Right cardiac atrium (tissue), 5 donors: ENCODE results near the gene SDK1. TPM values are rescaled to one million over a fixed set of nuclear protein-coding genes. Genes with fewer than 3 reads are reported as not detected.

Source experiments
- ATAC-seq, 2 donors: fragments of 200-7000 bp; cut with Tn5 transposase; one replicate each; pipeline versions ENCODE4 v1.8.0 to v1.9.1; 2020; ENCODE audit warnings: moderate library complexity in 2 of 2, mild to moderate bottlenecking in 1 of 2
- DNase-seq, 3 donors: peaks; one replicate each; pipeline ENCODE4 v3.0.0-alpha.2; 2020
- H3K27ac ChIP-seq: one replicate; pipeline ENCODE4 v1.5.1; 2013; ENCODE audit warnings: mild to moderate bottlenecking, low read length, control low read depth, moderate library complexity
- H3K27me3 ChIP-seq: one replicate; pipeline ENCODE4 v1.6.1; 2013; ENCODE audit not compliant: control insufficient read depth, insufficient read depth
- H3K4me1 ChIP-seq: one replicate; pipeline ENCODE4 v1.6.1; 2013; ENCODE audit warnings: low read length; ENCODE audit not compliant: control insufficient read depth, insufficient read depth
- H3K4me3 ChIP-seq: one replicate; pipeline ENCODE4 v1.5.1; 2013; ENCODE audit warnings: low read length, control low read depth
- H3K9me3 ChIP-seq: one replicate; pipeline ENCODE4 v1.6.1; 2013; ENCODE audit warnings: low read length; ENCODE audit not compliant: control insufficient read depth
- WGBS: extraction: QIAGEN DNeasy Blood & Tissue Kit; methylation state at CpG from one replicate; pipeline ENCODE4 v1.1.7; 2013; 5-methylcytosine and 5-hydroxymethylcytosine counted together
- intact Hi-C, 4 donors: fragments of 100-400 bp; cut with DNase I; formaldehyde crosslinking; loops; one replicate each; pipeline versions ENCODE4 v1.11.0 to v1.14.0; 2022 to 2023
- polyA plus RNA-seq: library from polyadenylated mRNA; stranded (reverse); fragments of 200-250 nt; gene quantifications from one replicate; pipeline ENCODE4 v1.2.3, GENCODE V29; 2013
- total RNA-seq, 4 donors: library from RNA; stranded (reverse); fragmentation: NEBNext Ultra II Directional; extraction: Animal tissue kit (Norgen Biotek cat#: 25700); gene quantifications; one replicate each; pipeline ENCODE4 v1.2.1, GENCODE V29; 2021
- donor health status: healthy with polysubstance abuse.
- donor health status: DM: no; HTN: yes; CAD: no.
- donor health status: DM: no; HTN: no; CAD: no.
- donor health status: DM: no; HTN: yes; CAD: no; lungs with severe emphysema.
- donor health status: DM: yes; HTN: yes; CAD: no.

Gene SDK1
- total and polyA plus RNA-seq, 5 donors: 0.97 to 3.2 (median 2.4) TPM

GRCh38 chr7:4191046-4191445 is 890.0 kb downstream of the SDK1 start:
- Histone ChIP-seq H3K4me3 (no peak overlapping the region), H3K9me3 (no peaks in the 10 kb centered on the region), H3K27me3 (no peaks in the 10 kb centered on the region), H3K4me1 (no peaks in the 10 kb centered on the region), H3K27ac (no peak overlapping the region)
- intact Hi-C loops: no loop called here
- ATAC-seq: peak in 1 of 2 donors; percentile 26
- WGBS: 87% methylated on average over 19 of the region's 19 CpGs
- DNase-seq: peak in 2 of 3 donors; percentile 27 to 54

- intact Hi-C loops: no loop called here
- 96% methylated on average over 14 of the region's 14 CpGs for WGBS
Observed at GRCh38 chr7:4191525-4191924, 890.5 kb downstream of the SDK1 start.

GRCh38 chr7:4195660-4196059 is 894.6 kb downstream of the SDK1 start:
- intact Hi-C loops: no loop called here
- peak in 1 of 3 donors; percentile 30 for DNase-seq
- no peak overlapping the region for H3K4me3 ChIP-seq
- H3K9me3 ChIP-seq: no peaks in the 10 kb centered on the region
- no peaks in the 10 kb centered on the region for H3K4me1 ChIP-seq
- H3K27ac ChIP-seq: no peak overlapping the region
- WGBS: 81% methylated on average over 7 of the region's 7 CpGs
- no peaks in the 10 kb centered on the region for H3K27me3 ChIP-seq
- no peak for ATAC-seq

More at GRCh38 chr7:4191525-4191924, 890.5 kb downstream of the SDK1 start:
- ATAC-seq (peak in 1 of 2 donors; percentile 26), DNase-seq (peak in 1 of 3 donors; percentile 59)
- Histone ChIP-seq H3K9me3 (no peaks in the 10 kb centered on the region), H3K4me3 (no peak overlapping the region), H3K4me1 (no peaks in the 10 kb centered on the region), H3K27ac (no peak overlapping the region), H3K27me3 (no peaks in the 10 kb centered on the region)

GRCh38 chr7:4196121-4196819 is 895.2 kb downstream of the SDK1 start:
- Histone ChIP-seq H3K9me3 (no peaks in the 10 kb centered on the region), H3K27me3 (no peaks in the 10 kb centered on the region), H3K27ac (no peak overlapping the region), H3K4me3 (no peak overlapping the region), H3K4me1 (no peaks in the 10 kb centered on the region)
- WGBS: 79% methylated on average over 15 of the region's 15 CpGs
- peak in 1 of 3 donors; percentile 25 for DNase-seq
- no peak for ATAC-seq
- intact Hi-C loops: no loop called here

- ATAC-seq (no peak), DNase-seq (peak in 1 of 3 donors; percentile 18)
- 86% methylated on average over 6 of the region's 6 CpGs for WGBS
- Histone ChIP-seq H3K4me1 (no peaks in the 10 kb centered on the region), H3K4me3 (no peak overlapping the region), H3K27me3 (no peaks in the 10 kb centered on the region), H3K27ac (no peak overlapping the region), H3K9me3 (no peaks in the 10 kb centered on the region)
- intact Hi-C loops: no loop called here
Observed at GRCh38 chr7:4198301-4198700, 897.2 kb downstream of the SDK1 start.

- Histone ChIP-seq H3K27ac (no peak overlapping the region), H3K9me3 (no peaks in the 10 kb centered on the region), H3K27me3 (no peaks in the 10 kb centered on the region), H3K4me1 (no peaks in the 10 kb centered on the region), H3K4me3 (no peak overlapping the region)
- WGBS: 93% methylated on average over 2 of the region's 2 CpGs
- no peak for ATAC-seq
- DNase-seq: peak in 1 of 3 donors; percentile 7
- intact Hi-C loops: no loop called here
Observed at GRCh38 chr7:4200546-4201094, 899.6 kb downstream of the SDK1 start.

- ATAC-seq (no peak), DNase-seq (peak in 1 of 3 donors; percentile 18)
- WGBS: 96% methylated on average over 6 of the region's 6 CpGs
- no peaks in the 10 kb centered on the region for H3K4me1 ChIP-seq
- no peaks in the 10 kb centered on the region for H3K9me3 ChIP-seq
- no peaks in the 10 kb centered on the region for H3K27me3 ChIP-seq
- intact Hi-C loops: no loop called here
- H3K4me3 ChIP-seq: no peak overlapping the region
- H3K27ac ChIP-seq: no peak overlapping the region
Observed at GRCh38 chr7:4201566-4201965, 900.5 kb downstream of the SDK1 start.

GRCh38 chr7:4202154-4202736 is 901.2 kb downstream of the SDK1 start:
- no peak overlapping the region for H3K4me3 ChIP-seq
- H3K27me3 ChIP-seq: no peaks in the 10 kb centered on the region
- H3K9me3 ChIP-seq: no peaks in the 10 kb centered on the region
- no peaks in the 10 kb centered on the region for H3K4me1 ChIP-seq
- DNase-seq (peak in 1 of 3 donors; percentile 16), ATAC-seq (no peak)
- intact Hi-C loops: no loop called here
- H3K27ac ChIP-seq: no peak overlapping the region
- 78% methylated on average over 16 of the region's 16 CpGs for WGBS

- H3K27ac ChIP-seq: no peak overlapping the region
- ATAC-seq (no peak), DNase-seq (peak in 1 of 3 donors; percentile 10)
- 81% methylated on average over 16 of the region's 16 CpGs for WGBS
- no peaks in the 10 kb centered on the region for H3K4me1 ChIP-seq
- no peaks in the 10 kb centered on the region for H3K9me3 ChIP-seq
- H3K27me3 ChIP-seq: no peaks in the 10 kb centered on the region
- intact Hi-C loops: no loop called here
- no peak overlapping the region for H3K4me3 ChIP-seq
Observed at GRCh38 chr7:4202954-4203353, 901.9 kb downstream of the SDK1 start.

GRCh38 chr7:4203626-4204512 is 902.8 kb downstream of the SDK1 start:
- Histone ChIP-seq H3K27ac (no peak overlapping the region), H3K4me3 (no peak overlapping the region), H3K9me3 (no peaks in the 10 kb centered on the region), H3K27me3 (no peaks in the 10 kb centered on the region), H3K4me1 (no peaks in the 10 kb centered on the region)
- ATAC-seq (no peak), DNase-seq (peak in 1 of 3 donors; percentile 7)
- intact Hi-C loops: no loop called here
- WGBS: 89% methylated on average over 29 of the region's 29 CpGs
